Lower leg skin (tissue), 3 donors: ENCODE measurements around the gene ERI3.

Source experiments
- POLR2A ChIP-seq, 2 donors: fragments of 450-650 bp; IDR thresholded peaks; one replicate each; pipeline ENCODE4 v1.6.1; 2016 to 2017; ENCODE audit warnings: antibody characterized with exemption in 2 of 2, mild to moderate bottlenecking in 1 of 2, moderate library complexity in 1 of 2
- TF ChIP-seq, protein P1 (sequence below), 3 donors: fragments of 450-650 bp; IDR thresholded peaks; one replicate each; pipeline ENCODE4 v1.5.1; 2016; ENCODE audit warnings: antibody characterized with exemption in 3 of 3, mild to moderate bottlenecking in 3 of 3, moderate library complexity in 2 of 3

DNA sequence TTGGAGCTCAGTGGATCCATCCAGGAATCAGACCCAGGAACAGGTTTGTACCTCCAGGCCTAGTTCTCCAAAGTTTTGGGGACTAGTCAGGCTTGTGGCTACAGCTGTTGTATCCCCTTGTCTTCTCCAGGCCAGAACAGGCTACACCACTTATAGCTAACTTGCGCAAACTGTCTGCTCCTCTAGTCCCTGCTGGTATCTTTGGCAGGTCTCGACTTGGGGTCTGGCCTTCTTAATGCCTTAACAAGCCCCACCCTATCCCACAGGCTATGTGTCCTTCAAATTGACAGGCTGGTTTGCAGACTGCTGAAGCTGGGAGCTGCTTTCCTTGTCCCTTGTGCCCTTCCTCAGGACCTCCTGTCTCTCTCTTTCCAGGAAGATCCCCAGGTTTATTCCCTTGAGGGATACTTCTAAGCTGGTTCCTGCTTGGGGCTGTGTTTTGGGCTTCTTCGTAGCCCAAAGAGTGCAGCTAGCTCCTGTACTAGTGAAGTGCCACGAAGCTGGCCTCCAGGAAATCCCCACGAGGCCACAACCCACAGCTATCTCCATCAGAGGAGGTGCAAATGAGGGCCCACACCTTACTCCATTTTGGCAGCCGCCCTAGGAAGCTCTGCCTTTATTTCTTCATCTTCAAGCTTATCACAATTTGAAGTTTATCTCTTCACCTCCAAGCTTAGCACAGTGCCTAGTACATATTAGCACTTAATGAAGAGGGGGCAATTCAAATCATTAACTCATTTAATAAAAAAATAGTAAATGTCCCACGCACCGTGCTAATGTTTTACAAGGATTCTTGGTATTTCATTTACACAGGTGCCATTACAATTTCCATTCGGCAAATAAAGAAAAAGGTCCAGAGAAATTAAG, 142.5 kb downstream of the ERI3 start:
- TF ChIP-seq POLR2A (IDR thresholded peaks at IDR 0.05): no peak
- TF ChIP-seq, protein P1, sequence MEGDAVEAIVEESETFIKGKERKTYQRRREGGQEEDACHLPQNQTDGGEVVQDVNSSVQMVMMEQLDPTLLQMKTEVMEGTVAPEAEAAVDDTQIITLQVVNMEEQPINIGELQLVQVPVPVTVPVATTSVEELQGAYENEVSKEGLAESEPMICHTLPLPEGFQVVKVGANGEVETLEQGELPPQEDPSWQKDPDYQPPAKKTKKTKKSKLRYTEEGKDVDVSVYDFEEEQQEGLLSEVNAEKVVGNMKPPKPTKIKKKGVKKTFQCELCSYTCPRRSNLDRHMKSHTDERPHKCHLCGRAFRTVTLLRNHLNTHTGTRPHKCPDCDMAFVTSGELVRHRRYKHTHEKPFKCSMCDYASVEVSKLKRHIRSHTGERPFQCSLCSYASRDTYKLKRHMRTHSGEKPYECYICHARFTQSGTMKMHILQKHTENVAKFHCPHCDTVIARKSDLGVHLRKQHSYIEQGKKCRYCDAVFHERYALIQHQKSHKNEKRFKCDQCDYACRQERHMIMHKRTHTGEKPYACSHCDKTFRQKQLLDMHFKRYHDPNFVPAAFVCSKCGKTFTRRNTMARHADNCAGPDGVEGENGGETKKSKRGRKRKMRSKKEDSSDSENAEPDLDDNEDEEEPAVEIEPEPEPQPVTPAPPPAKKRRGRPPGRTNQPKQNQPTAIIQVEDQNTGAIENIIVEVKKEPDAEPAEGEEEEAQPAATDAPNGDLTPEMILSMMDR (IDR thresholded peaks at IDR 0.05): no peak
